Naive B cell (primary cell): ENCODE results near the gene RRP8. TPM values are rescaled to one million over a fixed set of nuclear protein-coding genes. Genes with fewer than 3 reads are reported as not detected.

ENCODE experiments used
- ATAC-seq, 2 donors: fragments of 150-1000 bp; cut with Tn5 transposase; 2 replicates each; pipeline ENCODE4 v1.10.0; 2021; ENCODE audit warnings: low read depth in 2 of 2, mild to moderate bottlenecking in 2 of 2, moderate library complexity in 2 of 2
- DNase-seq: peaks from one replicate; pipeline ENCODE4 v3.0.0; 2022
- H3K27ac Mint-ChIP-seq, 6 donors: one replicate each; pipeline ENCODE4 v1.8.0; 2020 to 2022; ENCODE audit warnings: mild to moderate bottlenecking in 6 of 6, mixed read lengths in 6 of 6, moderate library complexity in 5 of 6, inconsistent platforms in 2 of 6
- H3K27me3 Mint-ChIP-seq, 3 donors: one replicate each; pipeline ENCODE4 v1.8.0; 2021 to 2022; ENCODE audit warnings: mixed read lengths in 3 of 3, mild to moderate bottlenecking in 1 of 3
- H3K36me3 Mint-ChIP-seq, 2 donors: one replicate each; pipeline ENCODE4 v1.8.0; 2020 to 2022; ENCODE audit warnings: mixed read lengths in 2 of 2, inconsistent platforms in 1 of 2, mild to moderate bottlenecking in 1 of 2
- H3K4me1 Mint-ChIP-seq, 3 donors: one replicate each; pipeline ENCODE4 v1.8.0; 2020 to 2022; ENCODE audit warnings: mixed read lengths in 3 of 3, inconsistent platforms in 1 of 3, mild to moderate bottlenecking in 1 of 3, moderate library complexity in 1 of 3
- H3K4me3 Mint-ChIP-seq, 8 donors: one replicate each; pipeline ENCODE4 v1.8.0; 2020 to 2022; ENCODE audit warnings: mild to moderate bottlenecking in 8 of 8, mixed read lengths in 8 of 8, moderate library complexity in 8 of 8, inconsistent platforms in 2 of 8
- H3K9me3 Mint-ChIP-seq, 7 donors: one replicate each; pipeline ENCODE4 v1.8.0; 2020 to 2022; ENCODE audit warnings: mixed read lengths in 7 of 7, mild to moderate bottlenecking in 5 of 7, inconsistent platforms in 2 of 7, moderate library complexity in 1 of 7
- polyA plus RNA-seq, 6 donors: library from polyadenylated mRNA; unstranded; fragments of 300-500 nt; fragmentation: Illumina TruSeq; gene quantifications; one replicate each; pipeline ENCODE4 v1.2.3, GENCODE V29; 2021; ENCODE audit warnings: low read depth in 6 of 6

RRP8 gene
- polyA plus RNA-seq, 6 donors from 2014 or later: 13.7 to 33.8 (median 18.6) TPM

DNA sequence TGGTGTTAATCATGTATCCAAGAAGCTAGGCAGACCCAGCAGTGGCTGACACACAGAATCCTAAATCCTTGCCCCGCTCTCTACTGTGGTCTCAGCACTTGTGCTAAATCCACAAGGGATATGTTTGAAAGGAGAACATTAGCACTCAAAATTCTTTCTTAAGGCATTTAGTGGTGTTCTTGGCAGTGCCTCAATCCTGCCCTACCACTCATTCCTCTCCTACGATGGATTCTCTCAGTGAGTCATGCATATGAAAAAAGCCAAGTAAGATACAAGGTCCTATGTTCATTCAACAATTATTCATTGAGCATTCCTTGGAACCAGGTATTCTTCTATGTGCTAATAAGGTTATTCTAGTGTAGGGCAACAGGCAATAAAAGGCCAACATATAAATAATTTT lies 31.2 kb downstream of the RRP8 start:
- Mint-ChIP-seq H3K27ac (no peak overlapping the region), H3K4me1 (peaks cover 4 to 14% (median 12%) of the 10 kb centered on the region in 3 donors), H3K36me3 (no peaks in the 10 kb centered on the region), H3K4me3 (no peak overlapping the region), H3K27me3 (no peaks in the 10 kb centered on the region), H3K9me3 (no peaks in the 10 kb centered on the region)
- no peak for DNase-seq
- no peak for ATAC-seq

DNA sequence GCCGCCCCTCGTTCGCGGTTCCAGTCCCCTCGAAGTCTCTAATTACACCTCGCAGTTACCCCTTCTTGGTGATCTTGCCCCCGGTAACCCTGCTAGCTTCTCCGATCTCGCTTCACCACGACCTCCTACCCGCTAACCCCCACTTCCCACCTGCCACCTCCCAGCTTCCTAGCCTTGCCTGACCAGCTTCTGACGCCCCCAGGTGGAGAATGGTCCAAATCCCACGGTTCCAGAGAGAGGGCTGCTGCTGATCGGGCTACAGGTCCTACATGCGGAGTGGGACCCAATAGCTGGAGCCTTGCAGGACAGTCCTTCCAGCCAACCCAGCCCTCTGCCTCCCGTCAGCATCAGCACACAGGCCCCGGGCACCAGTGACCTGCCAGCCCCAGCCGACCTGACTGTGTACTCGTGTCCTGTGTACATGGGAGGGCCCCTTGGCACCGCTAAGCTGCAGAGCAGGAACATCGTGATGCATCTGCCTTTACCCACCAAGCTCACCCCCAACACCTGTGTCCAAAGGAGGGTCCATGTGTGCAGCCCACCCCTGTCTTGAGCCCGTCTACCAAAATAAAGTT lies 31.9 kb downstream of the RRP8 start:
- DNase-seq (no peak), ATAC-seq (no peak)
- no peaks in the 10 kb centered on the region for H3K27me3 Mint-ChIP-seq
- no peaks in the 10 kb centered on the region for H3K36me3 Mint-ChIP-seq
- H3K9me3 Mint-ChIP-seq: no peaks in the 10 kb centered on the region
- peak overlapping the region in 1 of 8 donors; percentile 18 for H3K4me3 Mint-ChIP-seq
- H3K4me1 Mint-ChIP-seq: peaks cover 0 to 13% (median 9%) of the 10 kb centered on the region in 3 donors
- H3K27ac Mint-ChIP-seq: peak overlapping the region in 1 of 6 donors; percentile 76

DNA sequence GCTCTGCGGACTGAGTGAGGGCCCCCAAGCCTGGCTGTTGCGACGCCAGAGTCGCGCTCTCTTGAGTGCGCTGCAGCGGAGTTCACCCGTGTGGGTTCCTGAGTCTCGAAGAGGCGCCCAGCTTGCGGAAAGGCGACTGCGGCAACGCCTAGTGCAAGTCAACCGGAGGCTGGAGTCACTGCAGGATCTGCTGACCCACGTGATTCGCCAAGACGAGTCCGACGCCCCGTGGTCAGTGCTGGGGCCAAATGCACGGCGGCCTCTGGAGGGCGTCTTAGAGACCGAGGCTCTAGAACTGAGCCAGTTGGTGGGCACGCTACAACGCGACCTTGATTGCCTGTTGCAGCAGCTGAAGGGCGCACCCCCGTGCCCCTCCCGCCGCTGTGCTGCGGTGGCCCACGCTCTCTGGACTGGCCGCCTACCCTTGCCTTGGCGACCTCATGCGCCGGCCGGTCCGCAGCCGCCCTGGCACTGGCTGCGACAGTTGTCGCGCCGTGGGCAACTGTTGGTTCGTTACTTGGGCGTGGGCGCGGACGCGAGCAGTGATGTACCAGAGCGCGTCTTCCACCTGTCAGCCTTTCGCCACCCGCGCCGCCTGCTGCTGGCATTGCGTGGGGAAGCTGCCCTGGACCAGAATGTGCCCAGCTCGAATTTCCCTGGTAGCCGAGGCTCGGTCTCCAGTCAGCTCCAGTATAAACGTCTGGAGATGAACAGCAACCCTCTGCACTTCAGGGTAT lies 32.6 kb downstream of the RRP8 start:
- no peaks in the 10 kb centered on the region for H3K27me3 Mint-ChIP-seq
- H3K9me3 Mint-ChIP-seq: no peaks in the 10 kb centered on the region
- peaks cover 0 to 12% (median 7%) of the 10 kb centered on the region in 3 donors for H3K4me1 Mint-ChIP-seq
- peak overlapping the region in 1 of 6 donors; percentile 76 for H3K27ac Mint-ChIP-seq
- DNase-seq (no peak), ATAC-seq (no peak)
- no peak overlapping the region for H3K4me3 Mint-ChIP-seq
- H3K36me3 Mint-ChIP-seq: no peaks in the 10 kb centered on the region

DNA sequence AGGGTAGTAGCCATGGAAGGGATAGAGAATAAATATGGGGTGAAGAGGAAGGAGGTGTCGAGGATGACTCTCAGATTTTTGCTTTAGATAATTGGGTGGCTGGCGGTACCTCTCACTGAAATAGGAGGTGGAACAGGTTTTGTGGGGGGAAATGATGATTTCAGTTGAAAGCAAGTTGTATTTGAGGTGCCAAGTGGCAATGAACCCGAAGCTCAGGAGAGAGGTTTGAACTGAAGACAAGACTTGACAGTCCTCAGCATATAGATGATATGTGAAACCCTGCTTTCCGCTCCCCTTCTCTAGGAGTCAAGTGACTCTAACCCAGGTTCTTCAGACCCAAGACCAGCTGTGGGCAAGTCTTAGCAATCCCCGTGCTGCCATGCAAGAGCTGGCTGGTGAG lies 33.7 kb downstream of the RRP8 start:
- H3K9me3 Mint-ChIP-seq: no peaks in the 10 kb centered on the region
- ATAC-seq (no peak), DNase-seq (no peak)
- no peaks in the 10 kb centered on the region for H3K27me3 Mint-ChIP-seq
- peaks cover 0 to 13% (median 7%) of the 10 kb centered on the region in 3 donors for H3K4me1 Mint-ChIP-seq
- H3K36me3 Mint-ChIP-seq: no peaks in the 10 kb centered on the region
- peak overlapping the region in 1 of 8 donors; percentile 16 for H3K4me3 Mint-ChIP-seq
- peak overlapping the region in 4 of 6 donors; percentile 58 to 91 (median 75) for H3K27ac Mint-ChIP-seq

DNA sequence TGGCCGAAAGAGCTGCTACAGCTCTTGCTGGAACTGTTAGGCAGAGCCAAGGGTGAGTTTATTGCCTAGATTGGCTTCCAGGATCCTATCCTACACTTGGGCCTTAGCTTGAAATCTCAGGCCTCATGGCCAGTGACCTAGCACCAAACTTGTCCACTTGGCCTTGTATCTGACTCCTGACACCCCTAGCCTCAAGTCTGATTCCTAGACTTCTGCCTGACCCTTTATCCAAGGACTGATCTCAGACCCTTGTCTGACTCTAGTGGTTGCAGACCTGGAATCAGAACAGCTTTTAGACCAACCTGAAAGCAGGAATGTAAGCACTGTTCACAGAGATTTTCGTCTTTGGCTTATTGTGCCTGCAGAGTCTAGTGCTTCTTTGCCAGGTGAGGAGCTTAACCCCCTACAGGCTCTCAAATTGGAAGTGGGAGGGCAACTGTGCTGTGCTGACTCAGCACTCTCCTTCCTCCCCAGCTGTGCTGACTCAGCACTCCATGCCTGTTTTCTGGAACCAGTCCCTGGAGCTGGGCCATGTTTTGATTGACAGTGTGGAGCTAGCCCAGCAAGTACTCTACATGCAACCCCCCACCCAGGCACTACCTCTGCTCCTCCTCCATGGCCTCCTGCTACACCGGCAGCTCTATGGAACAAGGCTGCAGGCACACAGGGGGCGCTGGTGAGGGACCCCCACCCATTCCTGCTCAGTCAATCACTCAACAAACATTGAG lies 35.1 kb downstream of the RRP8 start:
- Mint-ChIP-seq H3K4me1 (peaks cover 0 to 13% (median 7%) of the 10 kb centered on the region in 3 donors), H3K36me3 (no peaks in the 10 kb centered on the region), H3K27ac (peak overlapping the region in 1 of 6 donors; percentile 20), H3K4me3 (no peak overlapping the region), H3K9me3 (no peaks in the 10 kb centered on the region), H3K27me3 (no peaks in the 10 kb centered on the region)
- no peak for ATAC-seq
- no peak for DNase-seq

DNA sequence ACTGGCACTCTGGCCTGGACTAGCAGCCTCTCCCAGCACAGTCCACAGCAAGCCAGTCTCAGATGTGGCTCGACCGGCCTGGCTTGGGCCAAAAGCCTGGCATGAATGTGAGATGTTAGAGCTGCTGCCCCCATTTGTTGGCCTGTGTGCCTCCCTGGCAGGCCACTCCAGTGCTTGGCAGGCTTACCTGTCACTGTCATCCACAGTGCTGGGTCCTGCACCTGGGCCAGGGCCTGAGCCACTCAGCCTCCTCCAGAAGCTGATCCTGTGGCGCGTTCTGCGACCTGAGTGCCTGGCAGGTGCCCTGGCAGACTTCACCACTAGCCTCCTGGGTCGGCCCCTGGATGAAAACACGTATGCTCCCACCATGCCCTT lies 36.1 kb downstream of the RRP8 start:
- DNase-seq (no peak), ATAC-seq (no peak)
- Mint-ChIP-seq H3K4me1 (peaks cover 0 to 13% (median 7%) of the 10 kb centered on the region in 3 donors), H3K9me3 (no peaks in the 10 kb centered on the region), H3K27ac (no peak overlapping the region), H3K4me3 (no peak overlapping the region), H3K36me3 (peaks cover 3 to 4% of the 10 kb centered on the region in 2 donors), H3K27me3 (no peaks in the 10 kb centered on the region)

DNA sequence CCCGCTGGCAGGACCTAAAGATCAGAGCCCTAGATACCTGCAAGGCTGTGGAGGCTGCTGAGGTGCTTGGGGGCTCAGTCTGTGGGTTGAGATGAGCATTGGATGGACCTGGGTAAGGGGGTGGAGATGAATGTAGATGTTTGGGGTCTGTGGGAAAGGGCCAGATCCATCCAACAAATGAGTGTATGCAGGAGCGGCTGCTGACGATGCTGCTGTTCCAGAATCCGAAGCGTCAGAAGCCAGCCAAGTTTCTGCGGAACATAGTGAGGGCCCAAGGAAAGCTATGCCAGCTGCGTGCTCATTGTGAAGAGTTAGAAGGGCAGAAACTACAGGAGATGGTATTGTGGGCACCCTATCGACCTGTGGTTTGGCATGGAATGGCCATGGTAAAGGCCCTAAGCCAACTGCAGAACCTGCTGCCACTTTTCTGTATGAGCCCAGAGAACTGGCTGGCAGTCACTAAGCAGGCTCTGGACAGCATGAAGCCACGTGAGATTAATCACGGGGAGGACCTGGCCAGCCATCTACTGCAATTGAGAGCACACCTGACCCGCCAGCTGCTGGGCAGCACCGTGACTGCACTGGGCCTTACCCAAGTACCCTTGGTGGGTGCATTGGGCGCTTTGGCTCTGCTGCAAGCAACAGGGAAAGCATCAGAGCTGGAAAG lies 36.6 kb downstream of the RRP8 start:
- H3K36me3 Mint-ChIP-seq: peaks cover 8 to 10% of the 10 kb centered on the region in 2 donors
- H3K27ac Mint-ChIP-seq: no peak overlapping the region

DNA sequence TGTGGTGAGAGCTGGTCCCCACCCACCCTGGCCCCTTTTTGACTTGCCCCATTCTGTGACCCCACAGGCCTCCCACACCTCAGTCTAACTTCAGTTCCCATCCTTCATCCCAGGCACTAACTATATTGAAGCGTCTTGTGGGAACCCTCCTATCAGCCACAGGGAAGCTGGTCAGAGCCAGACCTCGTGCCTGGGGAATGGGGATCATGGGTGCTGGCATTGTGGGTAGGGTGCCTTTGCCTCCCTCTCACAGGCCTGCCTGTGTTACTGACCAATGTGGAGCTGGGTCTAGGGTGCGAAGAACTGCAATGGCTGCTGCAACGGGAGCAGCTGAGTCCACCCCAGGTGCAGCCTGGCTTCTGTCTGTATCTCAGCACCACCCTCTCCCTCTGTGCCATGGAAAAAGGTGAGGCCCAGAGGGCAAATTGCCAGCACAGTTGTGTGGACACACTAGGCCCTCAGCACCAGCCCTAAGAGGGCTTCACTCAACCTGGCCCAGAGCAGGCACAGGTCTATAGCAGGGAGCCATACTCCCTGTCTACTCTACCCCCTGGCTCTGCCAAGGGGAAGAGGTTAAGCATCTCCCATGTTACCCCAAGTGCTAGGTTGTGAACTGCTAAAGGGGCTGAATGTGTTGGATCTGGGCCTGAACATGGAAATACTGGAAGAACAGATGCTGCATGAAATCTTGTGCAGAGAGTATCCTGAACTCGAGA lies 37.3 kb downstream of the RRP8 start:
- H3K4me3 Mint-ChIP-seq: peak overlapping the region in 1 of 8 donors; percentile 39
- no peak for DNase-seq
- ATAC-seq: no peak
- H3K27ac Mint-ChIP-seq: no peak overlapping the region
- peaks cover 12 to 15% of the 10 kb centered on the region in 2 donors for H3K36me3 Mint-ChIP-seq
- no peaks in the 10 kb centered on the region for H3K27me3 Mint-ChIP-seq
- no peaks in the 10 kb centered on the region for H3K9me3 Mint-ChIP-seq
- H3K4me1 Mint-ChIP-seq: peaks cover 0 to 18% (median 7%) of the 10 kb centered on the region in 3 donors

More for the DNA sequence above, 36.6 kb downstream of the RRP8 start:
- no peaks in the 10 kb centered on the region for H3K27me3 Mint-ChIP-seq
- peak overlapping the region in 1 of 8 donors; percentile 39 for H3K4me3 Mint-ChIP-seq
- no peaks in the 10 kb centered on the region for H3K9me3 Mint-ChIP-seq
- peaks cover 0 to 15% (median 7%) of the 10 kb centered on the region in 3 donors for H3K4me1 Mint-ChIP-seq
- no peak for DNase-seq
- no peak for ATAC-seq

DNA sequence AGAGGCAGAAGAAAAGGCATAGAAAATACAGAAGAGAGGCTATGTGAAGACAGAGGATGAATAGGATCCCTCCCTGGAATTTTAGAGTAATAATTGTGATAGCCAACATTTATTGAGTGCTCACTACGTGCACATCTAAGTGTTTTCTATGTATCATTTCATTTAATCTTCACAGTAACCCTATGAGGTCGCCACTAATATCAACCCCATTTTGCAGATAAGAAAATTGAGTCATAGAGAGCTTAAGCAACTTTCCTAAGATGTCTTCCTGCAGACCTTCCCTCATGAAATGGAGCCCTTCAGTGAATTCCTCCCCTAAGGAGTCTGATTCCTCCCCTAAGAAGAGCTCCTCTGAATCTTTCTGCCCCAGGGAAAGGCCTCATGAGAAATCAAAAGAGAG lies 38.1 kb downstream of the RRP8 start:
- peak overlapping the region in 4 of 6 donors; percentile 6 to 62 (median 32) for H3K27ac Mint-ChIP-seq
- H3K36me3 Mint-ChIP-seq: peaks cover 12 to 15% of the 10 kb centered on the region in 2 donors
- no peaks in the 10 kb centered on the region for H3K27me3 Mint-ChIP-seq
- H3K9me3 Mint-ChIP-seq: no peaks in the 10 kb centered on the region
- ATAC-seq: no peak
- H3K4me1 Mint-ChIP-seq: peaks cover 0 to 18% (median 7%) of the 10 kb centered on the region in 3 donors
- no peak overlapping the region for H3K4me3 Mint-ChIP-seq
- no peak for DNase-seq

DNA sequence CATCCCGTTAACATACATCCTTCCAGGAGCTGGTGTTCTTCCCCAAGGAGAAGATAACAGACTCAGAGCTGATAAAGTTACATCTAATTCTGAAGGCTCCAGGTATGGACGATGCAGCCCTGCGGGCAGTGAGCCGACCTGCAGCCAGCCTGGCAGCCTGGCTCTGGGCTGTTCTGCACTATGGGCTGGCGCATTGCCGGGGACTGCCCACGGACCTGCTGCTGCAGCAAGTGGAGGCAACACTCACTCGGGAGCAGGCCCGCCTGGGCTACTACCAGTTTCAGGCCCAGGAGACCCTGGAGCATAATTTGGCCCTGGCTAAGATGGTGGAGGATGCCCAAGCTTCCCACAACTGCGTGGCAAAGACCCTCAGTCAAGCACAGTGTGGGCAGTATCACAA lies 39.7 kb downstream of the RRP8 start:
- DNase-seq: no peak
- no peak for ATAC-seq
- Mint-ChIP-seq H3K9me3 (no peaks in the 10 kb centered on the region), H3K4me1 (peaks cover 0 to 15% (median 3%) of the 10 kb centered on the region in 3 donors), H3K27ac (peak overlapping the region in 1 of 6 donors; percentile 33), H3K4me3 (no peak overlapping the region), H3K27me3 (no peaks in the 10 kb centered on the region), H3K36me3 (peaks cover 12 to 15% of the 10 kb centered on the region in 2 donors)

DNA sequence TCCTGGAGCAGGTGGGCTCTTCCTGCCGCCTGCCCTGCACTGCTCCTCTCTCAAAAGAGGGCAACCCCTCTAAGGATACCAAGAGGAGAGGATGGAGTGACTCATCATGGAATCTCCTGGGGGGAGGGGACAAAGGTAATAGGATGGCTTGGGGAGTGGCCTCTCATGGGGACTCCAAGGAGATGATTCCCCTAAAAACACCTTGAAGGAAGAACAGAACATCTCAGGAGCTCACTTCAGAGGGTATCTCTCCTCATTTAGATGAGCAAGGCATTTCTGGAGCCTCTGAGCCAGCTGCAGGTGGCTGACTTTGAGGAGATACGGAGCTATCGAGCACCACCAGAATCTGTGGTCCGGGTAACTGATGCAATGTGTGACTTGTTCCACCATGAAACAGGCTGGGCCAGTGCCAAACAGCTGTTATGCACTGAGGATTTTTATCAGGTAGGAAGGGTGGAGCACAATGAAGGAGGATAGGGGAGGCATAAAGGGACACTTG lies 40.2 kb downstream of the RRP8 start:
- no peak for ATAC-seq

DNA sequence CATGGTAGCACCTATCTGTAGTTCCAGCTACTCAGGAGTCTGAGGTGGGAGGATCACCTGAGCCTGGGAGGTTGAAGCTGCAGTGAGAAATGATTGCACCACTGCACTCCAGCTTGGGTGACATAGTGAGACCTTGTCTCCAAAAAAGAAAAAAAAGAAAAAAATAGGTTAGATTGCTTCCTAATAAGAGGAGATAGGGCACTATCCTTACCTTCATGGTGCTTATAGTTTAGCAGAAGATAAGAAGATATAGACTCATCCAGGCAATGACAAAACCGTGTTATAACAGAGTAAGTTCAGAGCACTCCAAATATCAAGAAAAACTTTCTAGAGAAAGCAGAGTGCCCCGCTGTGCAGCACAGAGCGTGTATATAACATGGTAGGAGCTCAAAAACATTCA lies 42.1 kb downstream of the RRP8 start:
- no peak for ATAC-seq
- Mint-ChIP-seq H3K27ac (no peak overlapping the region), H3K9me3 (no peaks in the 10 kb centered on the region), H3K4me3 (no peak overlapping the region), H3K36me3 (peaks cover 12 to 15% of the 10 kb centered on the region in 2 donors), H3K27me3 (no peaks in the 10 kb centered on the region), H3K4me1 (peaks cover 0 to 9% (median 0%) of the 10 kb centered on the region in 3 donors)
- DNase-seq: no peak

More for the DNA sequence above, 40.2 kb downstream of the RRP8 start:
- Mint-ChIP-seq H3K27ac (no peak overlapping the region), H3K4me3 (no peak overlapping the region), H3K36me3 (peaks cover 12 to 15% of the 10 kb centered on the region in 2 donors), H3K27me3 (no peaks in the 10 kb centered on the region), H3K9me3 (no peaks in the 10 kb centered on the region), H3K4me1 (peaks cover 0 to 12% (median 0%) of the 10 kb centered on the region in 3 donors)
- no peak for DNase-seq
